GM19455 (cell line): ENCODE data around the gene CNTNAP5.

Experiments
- ATAC-seq: cut with Tn5 transposase; IDR thresholded peaks from one replicate; pipeline ENCODE4 v1.9.1; 2021; ENCODE audit not compliant: unreplicated experiment

CNTNAP5 gene

GRCh38 chr2:124053796-124054195, 28.7 kb downstream of the CNTNAP5 start:
- ATAC-seq: no peak

- no peak for ATAC-seq
These were observed 38.5 kb downstream of the CNTNAP5 start for GRCh38 chr2:124063596-124063995.

DNA sequence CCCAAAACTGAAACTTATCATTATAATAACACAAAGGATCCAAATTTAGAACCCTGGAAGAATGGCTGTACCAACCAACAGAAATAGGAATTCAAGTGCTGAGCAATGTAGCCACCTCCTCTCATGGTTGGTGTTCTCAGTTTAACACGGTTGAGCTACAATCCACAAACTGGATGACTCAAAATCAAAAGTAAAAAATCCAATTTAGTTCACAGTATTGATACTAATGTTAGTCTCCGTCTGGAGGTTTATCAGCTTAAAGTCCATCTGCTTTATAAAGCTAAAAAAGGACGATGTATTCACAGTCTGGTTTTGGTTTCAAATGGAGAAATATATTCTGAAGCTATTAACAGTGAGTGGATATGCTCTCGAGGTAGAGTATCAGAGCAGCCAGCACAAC, 40.5 kb downstream of the CNTNAP5 start:
- ATAC-seq: no peak

DNA sequence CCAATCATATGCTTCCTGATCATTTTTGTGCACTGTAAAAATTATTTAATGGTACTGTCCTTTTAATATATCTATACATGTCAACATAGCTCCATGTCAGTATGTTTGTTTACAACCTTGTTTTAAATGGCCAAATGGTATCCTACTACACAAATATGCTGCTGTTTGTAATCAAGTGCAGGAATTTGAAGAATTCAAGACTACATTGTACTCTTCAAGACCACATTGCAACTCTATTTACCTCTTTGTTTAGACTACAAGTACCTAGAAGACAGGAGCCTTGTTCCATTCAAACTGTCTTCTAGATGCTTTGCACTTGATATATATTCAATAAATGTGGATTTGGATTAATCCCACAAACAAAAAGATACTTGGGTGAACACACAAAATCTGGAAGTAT, 41.7 kb downstream of the CNTNAP5 start:
- no peak for ATAC-seq

- ATAC-seq: no peak
These were observed 54.0 kb downstream of the CNTNAP5 start for GRCh38 chr2:124079045-124079444.

DNA sequence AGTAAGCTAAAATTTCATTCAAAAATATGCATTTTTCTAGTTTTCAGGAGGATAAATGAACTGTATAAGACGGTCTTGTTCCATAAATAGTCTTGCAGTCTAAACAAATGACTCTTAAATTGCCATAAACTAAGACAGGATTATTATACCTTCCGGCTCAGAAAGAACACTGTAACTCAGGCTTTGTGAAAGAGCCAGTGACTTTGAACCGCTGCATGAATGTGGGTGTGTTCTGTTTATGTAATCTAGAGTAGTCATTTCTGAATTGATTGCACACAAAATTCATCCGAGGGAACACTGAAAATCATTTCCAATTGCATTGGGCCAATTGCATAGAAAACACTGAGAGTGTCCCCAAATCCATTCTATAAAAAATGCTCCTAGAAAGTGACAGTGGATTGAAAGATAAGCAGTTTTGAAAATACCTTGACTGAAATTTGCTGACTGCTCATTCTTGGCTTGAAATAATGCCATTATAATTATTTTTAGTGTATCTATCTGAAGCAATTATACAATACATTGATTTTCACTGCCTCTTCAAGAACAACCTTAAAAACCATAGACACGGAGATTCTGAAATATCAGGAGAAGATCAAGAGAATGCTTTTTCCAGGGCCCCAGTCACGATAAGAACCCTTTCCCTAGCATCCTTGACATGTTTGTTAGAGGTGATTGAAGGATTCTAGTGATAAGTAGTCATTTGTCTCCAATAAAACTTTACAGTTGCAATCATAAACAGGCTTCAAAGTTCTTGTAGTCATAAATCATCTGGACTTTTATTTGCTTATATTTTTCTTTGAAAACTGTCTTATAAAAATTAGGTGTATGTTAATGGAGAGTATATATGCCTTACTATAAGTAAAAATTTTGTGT, 55.4 kb downstream of the CNTNAP5 start:
- no peak for ATAC-seq

DNA sequence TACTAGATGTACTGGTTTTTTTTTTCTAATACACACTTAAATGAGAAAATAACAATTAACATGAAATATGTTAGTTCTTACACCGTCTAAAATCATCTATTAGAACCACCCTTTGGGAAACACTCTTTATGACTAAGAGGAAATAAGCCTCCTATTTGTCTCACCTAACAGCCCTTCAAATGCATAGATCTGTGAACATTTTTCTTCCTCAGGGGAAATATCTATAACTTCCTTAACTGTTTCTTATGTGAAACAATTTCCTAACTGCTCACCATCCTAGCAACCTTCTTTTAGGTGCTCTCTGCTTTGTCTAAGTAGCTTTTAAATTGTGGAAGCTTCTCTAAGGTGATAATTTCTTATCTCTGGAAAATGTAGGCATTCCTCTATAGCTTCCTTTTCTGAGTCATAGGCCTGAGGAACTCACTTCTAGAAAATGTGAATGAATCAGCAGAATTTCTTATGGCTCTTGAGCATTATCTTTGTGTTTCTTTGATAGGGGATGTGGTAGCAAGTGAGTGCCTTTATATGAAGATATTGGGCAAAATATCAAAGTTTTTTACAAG, 56.1 kb downstream of the CNTNAP5 start:
- ATAC-seq: no peak

DNA sequence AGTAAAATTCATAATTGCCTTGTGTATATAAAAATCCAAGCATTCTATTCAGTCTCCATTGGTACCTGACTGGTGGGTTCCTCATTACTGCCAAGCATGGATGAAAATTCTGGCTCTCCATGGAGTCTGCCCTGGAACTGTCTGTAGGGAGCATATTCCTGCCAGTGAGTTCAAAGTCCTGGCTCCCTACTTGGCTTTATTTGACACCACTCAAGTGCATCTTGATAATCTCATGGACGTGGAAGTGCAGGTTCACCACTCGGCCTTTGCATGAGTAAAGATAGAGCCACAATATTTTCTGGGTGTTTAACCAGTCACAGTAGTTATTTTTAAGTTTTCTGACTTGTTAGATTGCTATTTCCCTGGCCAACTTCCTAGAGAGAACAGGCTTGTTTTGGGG, 63.5 kb downstream of the CNTNAP5 start:
- ATAC-seq: no peak

GRCh38 chr2:124091721-124092120, 66.6 kb downstream of the CNTNAP5 start:
- no peak for ATAC-seq

DNA sequence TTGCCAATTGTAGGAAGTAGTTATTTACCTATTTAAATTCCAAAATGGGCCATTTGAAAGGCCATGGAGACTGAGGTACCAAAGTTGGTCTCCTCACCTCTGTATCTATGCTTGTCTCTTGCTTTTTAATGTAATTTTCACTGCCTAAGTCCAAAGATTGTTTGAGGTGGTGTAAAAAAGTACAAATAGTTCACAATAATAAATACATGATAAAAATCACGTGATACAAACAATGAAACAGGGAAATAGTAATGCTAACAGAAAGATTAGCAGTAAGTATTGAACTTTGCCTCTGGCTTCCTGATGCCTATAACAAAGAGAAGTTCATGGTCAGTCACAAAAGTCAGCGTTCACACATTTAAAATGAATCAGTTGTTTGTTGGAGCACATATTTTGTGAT, 67.6 kb downstream of the CNTNAP5 start:
- no peak for ATAC-seq

- ATAC-seq: no peak
These were observed 79.8 kb downstream of the CNTNAP5 start for GRCh38 chr2:124104914-124105313.

DNA sequence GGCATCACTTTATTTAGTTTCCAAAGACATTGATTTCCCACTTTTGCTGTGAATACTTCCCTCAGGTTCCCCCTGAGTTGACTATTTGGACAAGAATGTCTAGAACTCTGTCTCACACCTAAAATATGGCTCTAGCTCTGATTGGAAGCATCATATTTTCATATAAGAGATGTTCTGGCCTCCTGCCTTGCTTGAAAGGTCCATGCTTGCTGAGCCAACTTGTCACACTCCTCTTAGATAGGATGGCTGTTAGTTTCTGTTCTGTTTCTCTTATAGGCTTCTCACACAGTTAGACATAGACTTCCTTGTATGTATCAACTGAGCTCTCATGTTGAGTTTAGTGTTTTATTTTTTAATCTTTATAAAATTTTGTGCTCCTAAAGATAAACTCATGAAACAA, 87.1 kb downstream of the CNTNAP5 start:
- ATAC-seq: no peak

DNA sequence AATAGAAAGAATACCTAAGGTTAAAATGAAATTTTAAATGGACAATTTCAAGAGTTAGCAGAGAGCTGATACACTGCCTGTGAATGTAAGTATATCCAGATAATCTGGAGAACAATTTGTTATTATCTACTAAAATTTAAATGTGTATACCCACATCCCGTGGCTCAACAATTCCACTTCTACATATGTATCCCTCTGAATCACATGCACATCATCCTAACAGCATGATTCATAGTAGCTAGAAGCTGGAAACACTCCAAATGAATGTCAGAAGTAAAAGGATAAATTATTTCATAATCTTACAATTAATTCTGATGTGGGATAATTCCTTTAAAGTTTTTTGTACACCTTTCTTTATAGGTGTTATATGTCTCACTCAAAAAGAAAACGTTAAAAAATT, 87.9 kb downstream of the CNTNAP5 start:
- ATAC-seq: no peak

- no peak for ATAC-seq
These were observed 95.2 kb downstream of the CNTNAP5 start for GRCh38 chr2:124120246-124120645.

GRCh38 chr2:124121106-124121505, 96.0 kb downstream of the CNTNAP5 start:
- no peak for ATAC-seq

DNA sequence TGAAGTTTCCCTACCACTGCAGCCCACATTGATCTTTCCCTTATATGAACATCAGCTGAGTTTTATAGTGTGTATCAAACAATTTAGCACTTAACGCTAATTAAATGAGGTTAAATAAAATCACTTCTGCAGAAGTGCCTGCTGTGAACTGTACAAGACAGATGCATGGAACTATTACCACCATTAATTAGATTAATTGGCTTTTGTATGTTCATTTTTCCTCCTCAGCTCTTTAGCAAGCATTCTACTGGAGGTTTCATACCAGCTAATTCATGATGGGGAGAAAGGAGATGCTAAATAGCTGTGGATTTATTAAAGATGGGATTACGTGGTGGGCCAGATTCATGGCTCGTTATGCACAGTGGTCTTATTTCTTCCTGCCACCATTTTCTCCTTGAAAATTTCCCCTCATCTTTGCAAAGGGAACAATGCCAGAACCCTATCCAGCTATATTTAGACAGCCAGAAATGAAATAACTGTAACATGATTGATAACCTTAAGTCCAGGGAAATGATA, 96.7 kb downstream of the CNTNAP5 start:
- no peak for ATAC-seq

DNA sequence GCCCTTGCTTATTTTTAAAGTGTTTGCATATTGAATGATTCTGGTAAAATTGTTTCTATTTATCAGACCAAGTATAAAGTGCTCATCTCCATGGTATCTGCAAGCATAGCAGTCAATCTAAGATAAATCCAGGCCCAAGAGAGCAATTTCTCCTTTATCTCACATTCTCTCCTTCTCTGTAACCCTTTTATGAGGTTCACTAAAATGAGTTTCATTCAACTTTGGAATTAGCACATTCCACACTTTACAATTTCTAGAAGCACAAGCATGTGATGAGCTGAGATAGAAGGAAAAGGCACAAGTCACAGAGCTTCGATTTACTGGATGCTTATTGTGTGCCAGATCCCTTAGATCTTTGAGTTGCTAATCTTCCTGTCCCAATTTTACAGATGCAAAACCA, 97.3 kb downstream of the CNTNAP5 start:
- ATAC-seq: no peak

DNA sequence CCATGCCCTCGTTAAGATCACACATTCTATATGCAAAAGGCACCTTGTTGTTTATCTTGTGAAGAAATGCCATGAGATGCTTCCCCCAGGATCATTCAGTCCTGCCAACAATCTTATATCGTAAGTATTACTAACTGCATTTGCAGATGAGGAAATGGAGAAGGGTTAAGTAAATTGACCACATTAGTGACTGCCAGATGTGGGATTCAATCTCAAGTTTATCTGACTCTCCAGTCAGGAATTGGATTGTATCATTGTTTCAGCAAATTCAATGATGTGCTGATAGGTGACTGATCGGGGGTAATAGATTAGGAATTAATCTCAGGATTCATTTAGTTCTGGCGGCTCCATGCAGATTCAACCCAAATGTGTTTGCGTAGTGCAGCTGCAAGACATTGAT, 106.2 kb downstream of the CNTNAP5 start:
- no peak for ATAC-seq

DNA sequence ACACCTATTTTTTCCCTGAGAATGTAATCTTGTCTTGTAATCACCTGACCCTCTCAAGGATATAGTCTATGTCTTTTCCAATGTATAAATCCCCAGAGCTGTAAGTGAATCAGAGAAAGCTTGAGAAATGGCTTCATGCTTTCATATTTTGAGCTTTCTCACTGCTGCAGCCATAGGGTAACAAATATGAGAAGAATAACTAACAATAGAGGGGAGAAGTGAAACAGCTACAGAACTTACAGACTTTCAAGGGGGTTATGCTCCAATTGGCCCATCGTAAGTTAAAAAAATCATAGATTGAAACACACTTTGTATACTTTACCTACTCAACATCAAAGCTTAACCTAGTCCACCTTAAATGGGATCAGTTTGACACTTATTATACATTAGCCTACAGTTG, 111.0 kb downstream of the CNTNAP5 start:
- ATAC-seq: no peak

DNA sequence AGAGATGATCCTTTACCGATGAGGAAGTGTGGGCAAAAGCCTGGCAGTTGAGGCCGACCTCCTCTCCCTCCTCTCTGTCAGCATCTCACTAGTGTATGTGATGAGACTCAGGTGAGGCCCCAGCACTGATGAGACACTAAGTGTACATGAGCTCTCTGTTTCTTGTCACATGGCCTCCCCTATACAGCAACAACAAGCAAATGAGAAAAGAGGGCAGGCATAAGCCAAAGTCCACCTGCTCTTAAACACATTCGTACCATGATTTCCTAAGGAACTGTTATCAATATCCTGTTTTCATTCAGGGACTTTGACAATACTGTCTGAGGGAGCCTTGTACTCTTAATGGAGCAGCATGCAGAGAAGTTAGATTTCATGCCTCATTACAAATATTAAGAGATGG, 113.0 kb downstream of the CNTNAP5 start:
- no peak for ATAC-seq

- ATAC-seq: no peak
These were observed 120.9 kb downstream of the CNTNAP5 start for GRCh38 chr2:124145982-124146381.

DNA sequence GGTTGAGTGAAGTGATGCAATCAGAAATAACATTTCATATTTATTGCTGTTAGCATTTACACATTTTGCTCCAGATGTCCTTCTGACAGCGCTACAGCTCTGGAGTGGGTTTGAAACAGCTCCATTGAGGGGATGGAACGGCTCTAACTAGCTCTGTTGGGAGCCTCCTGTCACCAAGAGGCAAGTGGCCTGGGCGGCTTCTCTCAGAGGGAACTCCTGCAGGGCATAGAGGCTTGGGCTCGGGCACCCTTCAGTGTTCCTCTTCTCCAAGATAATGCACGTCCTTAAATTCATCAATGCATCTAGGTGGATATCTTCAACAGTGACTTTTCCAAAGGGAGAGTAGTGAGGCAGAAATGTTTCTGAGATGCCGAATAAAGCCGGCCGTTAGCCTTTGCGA, 122.5 kb downstream of the CNTNAP5 start:
- no peak for ATAC-seq

GRCh38 chr2:124149571-124149970, 124.5 kb downstream of the CNTNAP5 start:
- ATAC-seq: no peak
